Neuron (in vitro differentiated cells): ENCODE data around the gene NKAIN4.

Source experiments
- H2AFZ ChIP-seq: one replicate; pipeline ENCODE4 v1.6.1; 2013; ENCODE audit warnings: low read depth, mild to moderate bottlenecking, inconsistent platforms, low read length, moderate library complexity
- H3K27me3 ChIP-seq: one replicate; pipeline ENCODE4 v1.6.1; 2013; ENCODE audit warnings: low read length; ENCODE audit not compliant: insufficient read depth
- H3K36me3 ChIP-seq: one replicate; pipeline ENCODE4 v1.6.1; 2013; ENCODE audit warnings: low read length; ENCODE audit not compliant: insufficient read depth
- H3K4me1 ChIP-seq: one replicate; pipeline ENCODE4 v1.6.1; 2013; ENCODE audit warnings: low read length; ENCODE audit not compliant: insufficient read depth
- H3K4me3 ChIP-seq: 2 replicates; pipeline ENCODE4 v1.5.1; 2013; ENCODE audit warnings: mild to moderate bottlenecking, low read length, moderate library complexity
- H3K9me3 ChIP-seq: one replicate; pipeline ENCODE4 v1.6.1; 2013; ENCODE audit warnings: low read length

The NKAIN4 gene

DNA sequence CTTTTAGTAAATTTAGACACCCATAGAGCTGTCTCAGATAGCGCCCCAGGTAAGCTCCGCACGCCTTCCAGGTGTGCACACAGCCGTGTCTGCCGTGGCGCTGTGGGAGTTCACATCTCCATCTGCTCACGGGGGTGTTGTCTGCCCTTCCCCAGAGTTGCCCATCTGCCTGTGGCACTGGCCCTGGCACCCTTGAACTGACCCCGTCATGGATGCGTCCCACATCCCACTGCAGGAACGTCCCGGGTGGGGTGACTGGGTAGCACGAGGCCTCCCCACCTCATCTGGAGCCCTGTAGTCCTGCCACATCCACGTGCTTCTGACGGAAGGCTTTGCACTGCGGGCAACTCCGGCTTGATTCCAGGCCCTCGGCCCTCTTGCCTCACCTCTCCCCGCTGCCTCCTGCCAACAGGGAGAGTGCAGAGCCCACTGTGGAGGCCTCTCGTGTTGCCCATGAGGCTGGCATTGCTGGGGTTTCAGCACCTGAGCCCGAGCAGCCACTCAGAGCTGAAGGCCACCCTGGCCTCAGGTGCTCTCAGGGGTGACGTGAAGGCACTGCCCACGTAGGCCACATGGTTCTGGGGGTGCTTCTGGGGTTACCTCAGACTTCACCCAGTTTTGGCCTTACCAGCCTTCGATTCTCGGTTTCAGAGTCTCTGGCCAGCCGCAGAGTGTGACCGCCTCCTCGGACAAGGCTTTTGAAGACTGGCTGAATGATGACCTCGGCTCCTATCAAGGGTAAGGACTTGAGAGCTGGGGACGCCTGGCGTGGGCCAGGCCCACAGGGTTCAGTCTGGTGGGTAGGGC is 23.4 kb upstream of the NKAIN4 start:
- Histone ChIP-seq H3K4me3 (no peak overlapping the region), H2AFZ (no peak overlapping the region), H3K4me1 (peaks cover 9% of the 10 kb centered on the region), H3K27me3 (no peaks in the 10 kb centered on the region), H3K36me3 (peaks cover 59% of the 10 kb centered on the region), H3K9me3 (no peaks in the 10 kb centered on the region)

DNA sequence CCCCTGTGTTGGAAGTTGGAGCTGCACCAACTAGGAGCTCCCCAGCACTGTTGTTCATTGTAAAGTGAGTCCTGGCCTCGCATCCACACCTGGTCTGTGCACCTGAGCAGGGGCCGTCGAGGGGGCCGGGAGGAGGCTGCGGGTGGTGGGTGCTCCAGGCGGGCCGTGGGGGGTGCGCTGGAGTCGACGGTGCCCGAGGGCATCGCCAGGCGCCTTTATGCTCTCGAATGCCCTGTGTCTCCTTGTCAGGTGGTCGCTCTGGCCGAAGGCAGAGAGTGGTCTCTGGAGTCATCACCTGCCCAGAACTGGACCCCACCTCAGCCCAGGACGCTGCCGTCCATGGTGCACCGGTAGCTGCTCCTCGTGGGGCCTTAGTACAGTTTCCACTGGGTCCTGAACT is 22.7 kb upstream of the NKAIN4 start:
- Histone ChIP-seq H3K4me1 (peaks cover 9% of the 10 kb centered on the region), H3K36me3 (peaks cover 52% of the 10 kb centered on the region), H2AFZ (no peak overlapping the region), H3K9me3 (no peaks in the 10 kb centered on the region), H3K27me3 (no peaks in the 10 kb centered on the region), H3K4me3 (no peak overlapping the region)

DNA sequence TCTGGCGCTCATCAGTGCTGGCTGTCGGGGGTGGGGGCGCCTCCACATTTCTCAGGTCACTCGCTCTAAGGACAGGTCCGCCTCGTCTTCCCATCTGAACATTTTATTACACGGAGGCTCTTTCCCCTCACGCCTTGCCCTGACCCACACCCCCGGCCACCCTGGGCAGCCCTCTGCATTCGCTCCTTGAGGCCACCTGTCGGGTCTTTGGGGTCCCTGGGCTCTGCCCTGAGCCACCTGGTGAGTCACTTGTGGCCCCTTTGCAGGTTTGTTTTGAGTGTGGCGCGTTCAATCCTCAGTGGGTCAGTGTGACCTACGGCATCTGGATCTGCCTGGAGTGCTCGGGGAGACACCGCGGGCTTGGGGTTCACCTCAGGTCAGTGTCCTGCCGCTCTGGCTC is 21.6 kb upstream of the NKAIN4 start:
- no peaks in the 10 kb centered on the region for H3K27me3 ChIP-seq
- peaks cover 44% of the 10 kb centered on the region for H3K36me3 ChIP-seq

DNA sequence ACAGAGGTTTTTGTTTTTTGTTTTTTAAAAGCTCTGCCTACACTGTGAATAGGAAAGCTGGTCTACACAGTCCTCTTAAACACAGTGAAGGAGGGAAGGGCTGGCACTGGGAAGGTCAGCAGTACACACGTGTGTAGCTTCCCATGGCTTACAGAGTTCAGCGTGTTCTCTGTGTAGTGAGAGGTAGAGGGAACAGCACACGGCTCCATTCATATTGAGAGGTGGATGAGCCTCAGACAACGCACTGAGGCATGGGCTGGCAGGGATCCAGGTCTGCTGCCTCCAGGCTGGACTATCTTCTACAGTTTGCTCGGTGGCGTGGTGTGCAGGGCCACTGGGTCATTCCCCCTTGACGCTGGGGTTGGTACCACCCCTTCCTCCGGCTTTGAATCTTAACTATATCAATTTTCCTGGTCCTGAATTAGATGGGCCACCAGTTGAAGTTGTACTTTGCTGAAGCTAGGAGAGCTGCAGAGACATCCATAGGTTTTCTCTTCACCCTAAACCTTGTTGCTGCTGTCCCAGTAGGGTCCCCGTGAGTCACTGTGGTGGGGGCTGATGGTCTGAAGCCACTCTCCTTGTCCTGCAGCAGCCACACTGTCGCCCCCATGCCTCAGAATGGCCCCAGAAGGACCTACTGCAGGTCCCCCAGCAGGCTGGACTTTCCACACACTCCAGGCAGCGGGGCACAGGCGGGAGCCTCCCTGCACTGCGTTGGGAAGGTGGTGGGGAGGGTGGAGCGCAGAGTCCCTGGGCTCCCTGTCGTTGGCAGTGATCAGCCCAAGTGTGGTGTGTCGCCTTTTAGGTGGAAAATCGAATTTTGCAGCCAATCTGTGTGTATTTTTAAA is 20.3 kb upstream of the NKAIN4 start:
- Histone ChIP-seq H2AFZ (no peak overlapping the region), H3K36me3 (peaks cover 35% of the 10 kb centered on the region), H3K27me3 (no peaks in the 10 kb centered on the region), H3K4me1 (peaks cover 15% of the 10 kb centered on the region), H3K4me3 (no peak overlapping the region), H3K9me3 (no peaks in the 10 kb centered on the region)

More for the DNA sequence above, 21.6 kb upstream of the NKAIN4 start:
- H3K4me3 ChIP-seq: no peak overlapping the region
- no peaks in the 10 kb centered on the region for H3K9me3 ChIP-seq
- H3K4me1 ChIP-seq: peaks cover 15% of the 10 kb centered on the region
- H2AFZ ChIP-seq: no peak overlapping the region

DNA sequence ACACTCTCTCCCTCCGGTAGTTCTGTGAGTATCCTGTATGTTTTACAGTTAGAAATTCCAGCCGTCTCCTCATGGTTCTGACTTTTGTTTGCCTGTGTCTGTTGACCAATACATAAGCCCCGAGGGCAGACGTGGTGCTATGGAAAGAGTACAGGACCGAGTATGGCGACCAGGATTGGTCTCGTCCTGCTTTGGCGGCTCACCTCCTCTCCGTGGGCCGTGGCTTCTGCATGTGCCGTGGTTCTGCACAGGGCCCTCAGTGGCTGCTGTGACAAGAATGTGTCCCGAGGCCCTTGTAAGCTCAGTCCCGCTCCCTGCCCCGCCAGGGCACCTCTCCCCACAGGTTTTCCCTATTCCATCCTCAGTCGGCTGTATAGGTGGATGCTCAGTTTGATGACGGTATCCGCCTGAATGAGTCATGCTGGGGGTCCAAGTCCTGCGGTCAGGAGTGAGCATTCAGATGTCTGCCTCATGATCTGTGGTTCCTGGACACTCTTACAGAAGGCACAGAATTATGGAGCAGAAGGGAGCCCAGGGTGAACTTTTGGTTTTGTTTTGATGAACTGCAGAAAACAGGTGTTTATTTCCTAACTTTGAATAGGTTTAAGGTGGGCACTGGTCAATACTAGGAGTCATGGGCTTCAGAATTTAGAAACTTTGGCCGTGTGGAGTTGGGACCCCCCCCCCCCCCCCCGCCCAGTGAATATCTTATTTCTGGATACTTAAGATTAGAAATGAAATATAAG is 19.5 kb upstream of the NKAIN4 start:
- Histone ChIP-seq H3K4me3 (peak overlapping the region; percentile 94), H3K36me3 (peaks cover 28% of the 10 kb centered on the region), H3K9me3 (no peaks in the 10 kb centered on the region), H3K27me3 (no peaks in the 10 kb centered on the region), H2AFZ (no peak overlapping the region), H3K4me1 (peaks cover 20% of the 10 kb centered on the region)

DNA sequence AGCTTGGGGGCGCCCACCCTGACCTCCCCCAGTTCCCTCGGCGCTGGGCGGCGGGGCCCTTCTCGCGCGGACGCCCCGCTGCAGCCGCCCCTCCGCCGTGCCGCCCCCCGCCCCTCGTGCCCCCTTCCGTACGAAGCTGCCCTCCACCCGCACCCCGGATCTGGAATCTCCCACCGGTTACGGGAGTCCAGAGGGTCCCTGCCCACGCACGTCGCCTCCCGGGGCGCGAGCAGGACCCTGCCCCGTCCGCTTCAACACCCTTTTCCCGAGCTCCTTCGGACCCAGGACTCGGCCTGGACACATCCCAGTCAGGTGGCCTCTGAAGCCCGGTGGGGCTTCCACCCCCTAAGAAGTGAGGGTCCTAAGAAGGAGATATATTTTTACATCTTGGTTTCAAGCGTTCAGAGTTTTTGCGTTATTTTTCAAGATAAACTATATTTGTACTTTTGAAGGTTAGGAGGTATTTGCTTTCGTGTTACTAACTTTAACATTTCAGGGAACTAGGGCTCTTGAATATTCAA is 18.9 kb upstream of the NKAIN4 start:
- peaks cover 22% of the 10 kb centered on the region for H3K36me3 ChIP-seq
- H3K4me1 ChIP-seq: peaks cover 27% of the 10 kb centered on the region
- no peaks in the 10 kb centered on the region for H3K27me3 ChIP-seq
- H2AFZ ChIP-seq: no peak overlapping the region
- H3K4me3 ChIP-seq: peak overlapping the region; percentile 94
- H3K9me3 ChIP-seq: no peaks in the 10 kb centered on the region

DNA sequence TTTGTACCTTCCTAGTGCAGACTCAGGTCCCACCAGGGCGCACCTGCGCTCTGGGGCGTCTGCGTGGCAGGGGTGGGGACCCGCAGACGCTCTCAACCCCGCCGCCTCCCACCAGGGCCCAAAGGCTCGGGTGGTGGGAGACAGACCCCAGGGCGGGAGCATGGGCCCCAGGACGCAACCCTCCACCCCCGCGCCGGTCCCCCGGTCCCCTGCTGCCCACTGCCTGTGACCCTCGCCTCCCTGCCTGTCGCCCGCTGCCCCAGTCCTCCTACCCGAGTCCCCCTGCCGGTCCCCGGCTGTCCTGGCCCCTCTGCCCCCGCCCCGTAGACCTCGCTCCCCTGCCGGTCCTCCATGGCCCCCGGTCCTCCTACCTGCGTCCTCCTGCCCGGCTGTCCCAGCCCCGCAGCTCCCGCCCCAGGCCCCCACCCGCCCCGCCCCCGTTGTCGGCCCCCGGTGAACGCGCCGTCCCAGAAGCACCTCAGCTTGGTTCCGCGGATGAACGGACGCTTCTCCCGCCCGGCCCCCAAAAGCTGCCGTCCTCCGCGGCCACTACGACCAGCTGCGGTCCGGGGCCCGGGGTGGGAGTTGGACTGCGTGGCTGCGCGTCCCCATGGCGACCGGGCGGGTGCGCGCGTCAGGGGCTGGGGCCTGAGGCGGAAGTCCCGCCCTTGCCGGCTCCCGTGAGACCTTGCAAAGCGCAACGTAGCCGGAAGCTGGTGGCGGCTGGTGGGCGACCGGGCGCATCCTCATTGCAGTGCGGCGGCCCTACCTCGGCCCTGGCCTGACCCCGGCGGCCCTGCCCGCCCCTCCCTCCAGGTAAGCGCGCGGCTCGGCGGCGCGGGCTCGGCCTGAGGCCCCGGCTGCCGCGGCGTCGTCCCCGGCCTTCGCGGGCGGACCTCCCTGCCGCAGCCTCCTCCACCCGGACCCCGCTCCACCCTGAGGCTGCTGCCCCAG is 18.1 kb upstream of the NKAIN4 start, which contains the start of gene ARFGAP1:
ARFGAP1 (plus strand) TSS at position 709 of the 954 bp plus-strand sequence. CDS start 2,768 bp downstream, outside the sequence.
- Histone ChIP-seq H3K4me1 (peaks cover 33% of the 10 kb centered on the region), H3K27me3 (no peaks in the 10 kb centered on the region), H2AFZ (no peak within 1 kb of the TSS), H3K4me3 (peak within 1 kb of the TSS; percentile 94), H3K9me3 (no peaks in the 10 kb centered on the region), H3K36me3 (peaks cover 14% of the 10 kb centered on the region)

DNA sequence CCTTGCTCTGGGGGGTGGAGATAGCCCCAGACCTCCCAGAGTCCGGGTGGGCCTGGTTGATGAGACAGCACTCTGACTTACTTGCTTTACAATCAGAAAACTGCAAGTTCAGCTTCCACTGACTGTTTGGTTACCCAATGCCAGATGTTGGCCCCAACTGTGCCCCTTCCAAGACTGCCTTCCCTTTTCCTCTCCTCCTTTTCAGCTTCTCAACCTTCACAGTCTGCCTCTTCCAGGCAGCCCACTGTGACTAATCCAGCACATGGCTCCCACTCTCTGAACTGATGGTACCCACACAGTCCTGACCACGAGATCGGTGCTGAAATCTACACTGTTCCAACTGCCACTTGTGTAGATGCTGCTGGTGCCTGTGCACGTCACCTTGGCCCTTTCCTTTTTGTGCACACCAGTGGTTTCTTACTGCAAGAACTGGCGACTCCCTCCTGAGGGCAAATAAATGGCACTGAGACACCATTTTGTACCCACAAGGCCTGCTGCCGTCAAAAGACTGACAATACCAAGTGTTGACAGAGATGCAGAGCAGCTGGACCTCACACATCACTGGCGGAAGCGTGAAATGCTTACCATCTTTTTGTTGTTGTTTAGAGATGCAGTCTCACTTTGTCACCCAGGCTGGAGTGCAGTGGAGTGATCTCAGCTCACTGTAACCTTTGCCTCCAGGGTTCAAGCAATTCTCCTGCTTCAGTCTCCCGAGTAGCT is 16.5 kb upstream of the NKAIN4 start:
- Histone ChIP-seq H3K27me3 (no peaks in the 10 kb centered on the region), H3K36me3 (peaks cover under 1% of the 10 kb centered on the region), H3K9me3 (no peaks in the 10 kb centered on the region), H3K4me1 (peaks cover 33% of the 10 kb centered on the region), H2AFZ (no peak overlapping the region), H3K4me3 (no peak overlapping the region)

DNA sequence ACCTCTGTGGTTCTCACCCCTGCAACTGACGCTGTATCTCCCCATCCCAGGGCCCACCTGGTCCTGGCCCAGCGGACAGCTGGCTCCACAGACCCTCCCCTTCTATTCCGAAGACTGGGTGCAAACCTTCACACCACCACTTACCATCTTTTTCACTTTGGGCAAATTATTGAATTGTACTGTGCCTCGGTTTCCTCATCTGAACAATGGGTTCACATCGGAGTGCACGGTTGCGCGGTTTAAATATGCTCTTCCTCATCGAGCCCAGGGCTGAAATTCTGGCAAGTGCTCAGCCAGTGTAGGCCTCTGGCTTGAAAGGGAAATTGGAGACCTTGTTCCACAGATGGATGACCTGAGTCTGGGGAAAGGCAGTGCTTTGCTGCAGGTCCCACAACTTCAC is 15.5 kb upstream of the NKAIN4 start:
- Histone ChIP-seq H3K9me3 (no peaks in the 10 kb centered on the region), H3K4me1 (peaks cover 39% of the 10 kb centered on the region), H2AFZ (no peak overlapping the region), H3K4me3 (no peak overlapping the region), H3K36me3 (no peaks in the 10 kb centered on the region), H3K27me3 (no peaks in the 10 kb centered on the region)

DNA sequence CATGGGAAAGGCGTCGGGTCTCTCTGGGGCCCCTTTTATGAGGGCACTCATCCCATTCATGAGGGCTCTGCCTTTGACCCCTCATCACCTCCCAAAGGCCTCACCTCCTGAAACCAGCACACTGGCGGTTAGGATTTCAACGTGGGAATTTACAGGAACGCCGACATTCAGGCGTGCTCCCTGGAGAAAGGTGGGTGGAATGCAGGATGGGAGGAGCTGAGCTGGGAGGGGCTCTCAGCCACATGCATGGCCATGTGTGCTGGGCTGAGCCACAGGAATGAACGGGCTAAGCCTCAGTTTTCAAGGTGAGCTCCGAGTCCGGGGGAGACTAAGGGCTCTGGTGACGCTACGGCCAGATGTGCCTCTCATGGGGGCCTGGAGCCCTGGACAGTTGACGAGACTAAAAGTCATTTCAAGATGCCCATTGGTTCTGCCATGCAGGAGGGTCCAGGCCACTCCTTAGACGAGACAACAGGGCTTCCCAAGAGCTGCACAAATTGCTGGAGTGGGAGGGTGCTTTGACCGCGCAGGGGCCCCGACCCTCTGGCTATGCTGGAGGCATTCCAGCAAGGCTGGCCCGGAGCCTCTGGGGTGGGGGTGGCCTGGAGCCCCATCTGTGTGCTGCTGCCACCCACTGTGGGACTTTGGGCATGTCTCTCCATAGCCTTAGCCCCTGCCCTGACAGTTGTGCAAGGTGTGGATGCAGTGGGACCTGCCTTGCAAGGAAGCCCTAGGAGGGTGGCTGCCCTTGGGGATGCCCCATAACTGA is 14.6 kb upstream of the NKAIN4 start:
- H3K4me1 ChIP-seq: peaks cover 45% of the 10 kb centered on the region
- no peak overlapping the region for H3K4me3 ChIP-seq
- no peaks in the 10 kb centered on the region for H3K9me3 ChIP-seq
- no peak overlapping the region for H2AFZ ChIP-seq
- H3K27me3 ChIP-seq: no peaks in the 10 kb centered on the region
- no peaks in the 10 kb centered on the region for H3K36me3 ChIP-seq

DNA sequence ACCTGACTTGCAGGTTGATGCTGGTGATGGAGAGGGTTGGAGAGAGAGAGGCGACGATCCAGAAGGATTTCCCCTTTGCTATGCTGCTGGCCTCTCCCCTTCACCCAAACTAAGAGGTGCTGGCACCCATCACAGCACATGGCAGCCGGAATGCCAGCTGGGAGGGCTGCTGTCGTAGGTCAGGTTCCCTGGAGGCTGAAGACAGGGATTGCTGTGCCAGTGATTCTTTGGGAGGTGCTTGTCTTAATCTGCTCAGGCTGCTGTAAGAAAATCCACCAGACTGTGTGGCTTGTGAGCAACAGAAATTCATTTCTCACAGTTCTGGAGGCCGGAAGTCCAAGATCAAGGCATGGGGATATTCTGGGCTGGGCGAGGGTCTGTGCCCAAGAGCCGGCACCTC is 14.0 kb upstream of the NKAIN4 start:
- Histone ChIP-seq H3K4me3 (no peak overlapping the region), H3K9me3 (no peaks in the 10 kb centered on the region)

More for the DNA sequence above, 14.0 kb upstream of the NKAIN4 start:
- Histone ChIP-seq H3K4me1 (peaks cover 40% of the 10 kb centered on the region), H3K27me3 (no peaks in the 10 kb centered on the region), H3K36me3 (no peaks in the 10 kb centered on the region), H2AFZ (no peak overlapping the region)
